IgD-negative memory B cell (primary cell): Measurements from ENCODE around the gene COL15A1. TPM values are rescaled to one million over a fixed set of nuclear protein-coding genes. Genes with fewer than 3 reads are reported as not detected.
A peak's percentile ranks its signal among the peaks of the same experiment; 100 is the strongest.

ENCODE experiments used
- H3K27ac Mint-ChIP-seq, 3 donors: one replicate each; pipeline ENCODE4 v1.8.0; 2020 to 2022; ENCODE audit warnings: mild to moderate bottlenecking in 3 of 3, mixed read lengths in 3 of 3, moderate library complexity in 1 of 3
- H3K27me3 Mint-ChIP-seq: one replicate; pipeline ENCODE4 v1.8.0; 2021; ENCODE audit warnings: mixed read lengths
- H3K36me3 Mint-ChIP-seq: one replicate; pipeline ENCODE4 v1.8.0; 2020; ENCODE audit warnings: mild to moderate bottlenecking, mixed read lengths
- H3K4me1 Mint-ChIP-seq, 3 donors: one replicate each; pipeline ENCODE4 v1.8.0; 2020 to 2022; ENCODE audit warnings: mixed read lengths in 3 of 3, mild to moderate bottlenecking in 1 of 3
- H3K4me3 Mint-ChIP-seq, 4 donors: one replicate each; pipeline ENCODE4 v1.8.0; 2020 to 2022; ENCODE audit warnings: mild to moderate bottlenecking in 4 of 4, mixed read lengths in 4 of 4, moderate library complexity in 3 of 4
- H3K9me3 Mint-ChIP-seq, 3 donors: one replicate each; pipeline ENCODE4 v1.8.0; 2020 to 2021; ENCODE audit warnings: mixed read lengths in 3 of 3, mild to moderate bottlenecking in 1 of 3
- polyA plus RNA-seq: library from polyadenylated mRNA; unstranded; fragments of 300-500 nt; fragmentation: Illumina TruSeq; gene quantifications from one replicate; pipeline ENCODE4 v1.2.3, GENCODE V29; 2021

Gene COL15A1
- polyA plus RNA-seq, 1 donor from 2014 or later, result 0.08 TPM

DNA sequence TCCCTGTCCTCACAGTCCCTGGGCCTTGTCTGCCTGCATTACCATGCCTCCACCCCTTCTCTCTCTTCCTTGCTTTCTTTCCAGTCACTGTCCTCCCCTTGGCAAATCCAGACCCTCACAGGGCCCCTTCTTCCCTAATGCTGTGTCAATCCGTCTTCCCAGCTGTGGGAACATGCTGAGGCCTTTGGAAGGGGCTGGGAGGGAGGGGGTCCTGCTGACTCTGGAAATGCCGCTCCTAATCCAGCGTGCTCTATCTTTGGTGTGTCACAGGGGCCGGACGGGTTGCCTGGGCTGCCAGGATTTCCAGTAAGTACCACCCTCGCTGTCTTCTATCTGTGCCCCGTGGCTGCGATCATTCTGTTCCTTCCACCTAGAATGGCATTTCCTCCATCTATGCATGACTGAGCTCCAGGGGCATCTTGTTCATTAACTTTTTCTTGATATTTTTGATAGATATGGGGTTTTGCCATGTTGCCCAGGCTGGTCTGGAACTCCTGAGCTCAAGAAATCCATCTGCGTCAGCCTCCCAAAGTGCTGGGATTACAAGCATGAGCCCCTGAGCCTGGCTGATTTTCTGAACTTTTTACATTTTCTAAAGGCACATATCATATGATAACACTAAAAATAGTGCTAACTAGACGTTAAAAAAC lies 96.7 kb downstream of the COL15A1 start:
- Mint-ChIP-seq H3K9me3 (peaks cover 0 to 12% (median 0%) of the 10 kb centered on the region in 3 donors), H3K27me3 (peaks cover under 1% of the 10 kb centered on the region), H3K4me3 (peak overlapping the region in 1 of 4 donors; percentile 65), H3K27ac (peak overlapping the region in 1 of 3 donors; percentile 88), H3K4me1 (peaks cover 6 to 19% (median 15%) of the 10 kb centered on the region in 3 donors), H3K36me3 (peaks cover 5% of the 10 kb centered on the region)

DNA sequence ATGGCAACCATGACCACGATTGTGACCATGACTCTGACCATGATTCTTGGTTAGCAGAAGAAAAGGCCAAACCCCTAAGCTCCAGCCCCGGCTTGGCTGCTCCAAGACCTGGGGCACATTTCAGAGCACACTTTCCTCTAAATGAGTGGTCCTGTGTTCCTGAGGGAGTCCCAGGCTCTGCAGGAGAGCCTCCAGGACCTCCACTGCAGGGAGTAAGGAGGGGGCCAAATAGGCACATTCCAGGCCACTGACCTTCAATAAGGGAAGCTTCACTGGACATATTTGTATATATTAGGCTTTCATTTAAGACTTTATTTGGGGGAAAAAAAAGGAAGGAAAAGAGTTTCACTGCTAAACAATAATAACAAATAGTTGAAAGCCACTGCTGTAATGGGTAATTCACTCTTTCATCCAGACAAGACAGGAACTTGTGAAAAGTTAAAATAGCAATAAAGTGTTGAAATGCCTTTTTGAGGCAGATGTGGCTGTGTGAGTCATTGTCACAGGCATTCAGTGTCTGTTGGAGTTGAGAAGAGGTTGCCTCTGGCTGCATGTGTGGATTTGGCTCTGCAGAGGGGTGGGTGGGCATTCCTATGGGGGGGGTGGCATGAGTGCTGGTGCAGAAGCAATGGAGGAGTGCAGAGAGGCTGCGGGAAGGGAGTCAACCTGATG lies 97.3 kb downstream of the COL15A1 start:
- Mint-ChIP-seq H3K36me3 (peaks cover 5% of the 10 kb centered on the region), H3K9me3 (peaks cover 0 to 12% (median 0%) of the 10 kb centered on the region in 3 donors), H3K27me3 (no peaks in the 10 kb centered on the region), H3K27ac (peak overlapping the region in 2 of 3 donors; percentile 78 to 88), H3K4me1 (peaks cover 6 to 15% (median 15%) of the 10 kb centered on the region in 3 donors), H3K4me3 (no peak overlapping the region)

DNA sequence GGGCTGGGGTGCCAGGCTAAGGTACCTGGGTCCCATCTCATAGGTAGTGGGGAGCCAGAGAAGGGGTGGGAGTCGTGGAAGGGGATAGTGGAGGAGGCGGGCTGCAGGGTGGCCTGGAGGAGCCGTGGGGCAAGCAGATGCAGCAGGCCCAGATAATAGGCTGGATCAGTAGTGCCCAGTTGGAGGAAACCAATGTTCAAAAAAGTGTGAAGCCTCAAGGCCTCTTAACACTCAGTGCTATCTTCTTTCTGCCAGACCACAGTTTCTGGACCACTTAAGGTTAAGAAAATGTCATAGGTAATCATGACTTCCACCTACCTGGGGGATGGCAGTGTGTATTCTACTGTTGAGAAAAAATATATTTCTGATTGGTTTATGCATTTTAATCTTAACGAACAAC lies 97.9 kb downstream of the COL15A1 start:
- Mint-ChIP-seq H3K9me3 (peaks cover 0 to 12% (median 0%) of the 10 kb centered on the region in 3 donors), H3K36me3 (peaks cover 5% of the 10 kb centered on the region), H3K27me3 (no peaks in the 10 kb centered on the region), H3K4me1 (peaks cover 6 to 15% (median 15%) of the 10 kb centered on the region in 3 donors), H3K27ac (peak overlapping the region in 1 of 3 donors; percentile 78), H3K4me3 (no peak overlapping the region)

DNA sequence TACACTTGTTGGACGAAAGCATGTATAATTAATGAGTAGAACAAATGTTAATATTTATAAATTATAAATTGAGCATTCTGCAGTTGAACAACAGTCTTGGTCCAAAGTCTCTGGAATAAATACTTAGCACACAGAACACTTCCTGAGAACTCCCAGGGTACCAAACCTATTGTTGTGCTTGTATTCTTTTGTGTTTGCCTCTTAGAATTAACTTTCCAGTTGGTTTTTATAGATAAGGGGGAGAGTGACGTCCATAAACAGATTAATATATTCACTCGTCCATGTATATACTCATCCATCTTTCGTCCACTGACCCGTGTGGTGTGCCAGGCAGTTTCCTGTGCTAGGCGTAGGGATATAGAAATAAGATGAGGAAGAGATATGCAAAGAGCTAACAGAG lies 98.9 kb downstream of the COL15A1 start:
- peaks cover 0 to 12% (median 0%) of the 10 kb centered on the region in 3 donors for H3K9me3 Mint-ChIP-seq
- peaks cover 6 to 15% (median 15%) of the 10 kb centered on the region in 3 donors for H3K4me1 Mint-ChIP-seq
- H3K4me3 Mint-ChIP-seq, result no peak overlapping the region
- H3K36me3 Mint-ChIP-seq, result peaks cover 5% of the 10 kb centered on the region
- no peak overlapping the region for H3K27ac Mint-ChIP-seq
- H3K27me3 Mint-ChIP-seq, result no peaks in the 10 kb centered on the region

DNA sequence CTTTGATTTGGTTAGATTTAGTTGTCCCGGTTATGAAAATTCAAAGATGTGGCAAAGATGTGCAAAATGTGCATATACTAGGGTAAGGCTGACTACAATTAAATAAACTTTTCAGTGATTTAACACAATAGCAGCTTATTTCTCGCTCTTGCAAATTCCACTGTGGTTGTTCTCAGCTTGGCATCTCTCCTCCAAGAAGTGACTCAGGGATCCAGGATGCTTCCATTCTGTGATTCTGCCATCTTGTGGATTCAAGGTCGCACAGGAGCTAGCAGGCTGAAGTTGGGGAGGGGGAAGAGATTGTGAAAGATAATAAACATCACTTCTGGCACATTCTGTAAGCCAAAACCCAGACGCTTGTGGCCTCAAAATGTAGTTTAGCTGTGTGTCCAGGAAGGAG lies 101.1 kb downstream of the COL15A1 start:
- Mint-ChIP-seq H3K27ac (no peak overlapping the region), H3K4me1 (peaks cover 4 to 11% (median 7%) of the 10 kb centered on the region in 3 donors)

DNA sequence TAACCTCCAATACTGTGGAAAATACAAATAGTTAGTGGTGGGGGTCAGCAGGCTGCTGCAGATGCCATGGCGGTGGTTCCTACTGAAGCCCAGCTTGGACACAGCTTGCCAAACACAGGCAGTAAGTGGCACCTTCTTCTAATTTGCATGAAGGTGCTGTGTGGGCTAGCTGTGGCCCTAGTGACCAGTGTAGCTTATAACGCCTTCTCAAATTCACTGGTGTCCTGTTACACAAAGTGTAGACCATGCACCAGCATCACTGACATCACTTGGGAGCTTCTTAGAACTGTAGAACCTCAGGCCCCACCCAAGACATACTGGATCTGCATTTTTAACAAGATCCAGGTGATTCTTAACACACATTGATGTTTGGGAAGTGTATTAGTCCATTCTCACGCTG lies 102.4 kb downstream of the COL15A1 start:
- Mint-ChIP-seq H3K27ac (no peak overlapping the region), H3K27me3 (no peaks in the 10 kb centered on the region), H3K4me3 (no peak overlapping the region), H3K4me1 (peaks cover 0 to 2% (median 0%) of the 10 kb centered on the region in 3 donors), H3K36me3 (peaks cover 5% of the 10 kb centered on the region), H3K9me3 (peaks cover 0 to 12% (median 0%) of the 10 kb centered on the region in 3 donors)

More for the DNA sequence above, 101.1 kb downstream of the COL15A1 start:
- Mint-ChIP-seq H3K9me3 (peaks cover 0 to 12% (median 0%) of the 10 kb centered on the region in 3 donors), H3K36me3 (peaks cover 5% of the 10 kb centered on the region), H3K27me3 (no peaks in the 10 kb centered on the region), H3K4me3 (no peak overlapping the region)

DNA sequence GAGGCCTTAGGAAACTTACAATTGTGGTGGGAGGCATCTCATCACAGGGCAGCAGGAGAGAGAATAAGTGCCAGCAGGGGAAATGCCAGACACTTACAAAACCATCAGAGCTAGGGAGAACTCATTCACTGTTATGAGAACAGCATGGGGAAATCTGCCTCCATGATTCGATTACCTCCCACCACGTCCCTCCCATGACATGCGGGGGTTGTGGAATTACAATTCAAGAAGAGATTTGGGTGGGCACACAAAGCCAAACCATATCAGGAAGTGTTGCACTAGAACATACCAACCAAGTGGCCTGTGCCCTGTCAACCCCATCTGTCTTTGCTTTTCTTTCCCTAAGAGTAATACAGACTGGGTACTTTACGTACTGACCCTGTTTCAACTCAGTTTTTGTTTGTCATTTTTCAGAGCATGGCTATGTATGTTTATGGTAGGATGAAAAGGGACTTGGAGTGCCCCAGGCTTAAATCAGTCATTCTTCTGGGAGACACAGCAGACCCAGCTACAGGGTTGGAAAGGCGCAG lies 102.9 kb downstream of the COL15A1 start:
- Mint-ChIP-seq H3K27me3 (no peaks in the 10 kb centered on the region), H3K27ac (no peak overlapping the region), H3K4me1 (no peaks in the 10 kb centered on the region), H3K9me3 (peaks cover 0 to 12% (median 0%) of the 10 kb centered on the region in 3 donors), H3K36me3 (peaks cover 5% of the 10 kb centered on the region), H3K4me3 (no peak overlapping the region)

DNA sequence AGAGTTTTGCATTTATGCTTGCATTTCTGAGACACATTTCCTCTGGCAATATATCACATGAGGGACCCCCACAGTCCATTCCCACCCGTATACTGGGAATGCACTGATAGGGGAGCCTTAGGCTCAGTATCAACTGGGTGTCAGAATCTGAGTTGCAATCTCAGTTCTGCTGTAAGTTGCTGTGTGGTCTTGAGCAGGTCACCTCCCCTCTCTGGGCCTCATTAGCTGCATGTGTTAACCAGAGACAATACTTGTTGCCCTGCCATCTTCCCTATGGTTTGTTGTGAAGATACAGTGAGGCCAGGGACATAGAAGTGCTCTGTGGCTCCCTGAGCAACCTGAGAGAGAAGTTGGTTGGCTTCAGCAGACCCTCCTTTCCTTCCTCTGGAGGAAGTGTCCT lies 105.5 kb downstream of the COL15A1 start:
- no peaks in the 10 kb centered on the region for H3K27me3 Mint-ChIP-seq
- no peak overlapping the region for H3K27ac Mint-ChIP-seq
- H3K9me3 Mint-ChIP-seq, result peaks cover 0 to 7% (median 0%) of the 10 kb centered on the region in 3 donors
- no peak overlapping the region for H3K4me3 Mint-ChIP-seq
- peaks cover 5% of the 10 kb centered on the region for H3K36me3 Mint-ChIP-seq
- peaks cover 6 to 14% (median 9%) of the 10 kb centered on the region in 3 donors for H3K4me1 Mint-ChIP-seq

DNA sequence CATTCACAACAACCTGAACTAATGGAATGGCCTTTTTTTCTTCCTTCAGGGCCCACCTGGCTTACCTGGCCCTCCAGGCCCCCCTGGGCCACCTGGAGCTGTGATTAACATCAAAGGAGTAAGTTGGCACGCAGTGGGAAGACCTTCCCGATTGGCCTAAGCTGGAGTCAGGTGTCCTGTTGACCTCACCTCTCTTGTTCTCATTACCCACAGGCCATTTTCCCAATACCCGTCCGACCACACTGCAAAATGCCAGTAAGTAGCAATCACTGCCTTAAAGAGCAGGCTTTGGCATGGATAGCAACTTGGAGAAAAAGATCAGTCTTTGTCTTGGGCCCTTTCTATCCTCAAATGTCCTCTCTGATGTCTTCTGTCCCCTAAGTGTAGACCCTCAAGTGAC lies 105.9 kb downstream of the COL15A1 start:
- no peak overlapping the region for H3K4me3 Mint-ChIP-seq
- peaks cover 6 to 14% (median 11%) of the 10 kb centered on the region in 3 donors for H3K4me1 Mint-ChIP-seq
- no peaks in the 10 kb centered on the region for H3K27me3 Mint-ChIP-seq
- H3K9me3 Mint-ChIP-seq, result peaks cover 0 to 4% (median 0%) of the 10 kb centered on the region in 3 donors
- peaks cover 2% of the 10 kb centered on the region for H3K36me3 Mint-ChIP-seq
- H3K27ac Mint-ChIP-seq, result no peak overlapping the region

DNA sequence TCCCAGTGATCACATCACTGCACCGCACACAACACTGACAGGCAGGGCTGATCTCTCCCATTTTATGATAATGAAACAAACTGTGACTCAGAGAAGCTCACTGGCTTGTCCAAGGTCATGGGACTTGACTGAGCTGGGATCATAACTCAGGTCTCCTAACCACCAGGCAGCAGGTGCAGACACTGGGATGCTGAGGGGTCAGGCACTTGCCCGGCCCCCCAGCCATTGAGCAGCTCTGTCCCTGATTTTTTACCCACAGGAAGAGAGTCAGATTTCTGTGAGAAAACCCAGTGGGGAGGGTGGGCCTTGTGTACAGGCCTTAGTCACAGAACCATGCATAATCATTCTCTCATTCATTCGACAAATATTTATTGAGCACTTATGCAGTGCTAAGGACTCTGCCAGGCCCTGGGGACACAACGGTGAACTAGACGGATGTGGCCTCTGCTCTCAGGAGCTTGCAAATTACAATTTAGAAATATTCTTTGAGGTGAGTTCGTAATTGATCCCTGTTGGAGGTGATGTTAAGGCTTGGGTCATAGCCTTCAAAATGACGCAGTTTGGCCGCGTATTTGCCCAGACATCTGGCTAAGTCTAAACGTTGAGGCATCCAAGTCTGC lies 106.7 kb downstream of the COL15A1 start:
- H3K4me1 Mint-ChIP-seq, result peaks cover 8 to 14% (median 11%) of the 10 kb centered on the region in 3 donors
- H3K4me3 Mint-ChIP-seq, result no peak overlapping the region
- H3K9me3 Mint-ChIP-seq, result no peaks in the 10 kb centered on the region
- H3K27me3 Mint-ChIP-seq, result no peaks in the 10 kb centered on the region
- no peaks in the 10 kb centered on the region for H3K36me3 Mint-ChIP-seq
- no peak overlapping the region for H3K27ac Mint-ChIP-seq

DNA sequence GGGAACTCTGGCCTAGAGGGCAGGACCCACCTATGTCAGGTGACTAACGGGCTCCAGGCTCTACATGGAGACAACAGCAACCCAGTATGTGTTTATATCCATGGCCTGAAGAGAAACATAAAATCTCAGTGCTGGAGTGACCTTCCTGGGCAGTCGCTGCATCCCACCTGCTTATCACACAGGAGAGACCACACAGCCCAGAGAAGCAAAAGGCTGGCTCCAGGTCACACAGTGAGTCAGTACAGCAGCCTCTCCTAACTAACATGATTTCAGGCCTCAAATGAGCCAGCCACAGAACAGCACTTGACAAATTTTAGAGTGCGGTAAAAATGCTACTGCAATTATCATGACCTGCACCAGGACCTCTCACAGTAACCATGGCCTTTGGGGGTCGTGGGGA lies 107.2 kb downstream of the COL15A1 start:
- H3K9me3 Mint-ChIP-seq, result no peaks in the 10 kb centered on the region
- H3K4me3 Mint-ChIP-seq, result no peak overlapping the region
- peaks cover 11 to 15% (median 11%) of the 10 kb centered on the region in 3 donors for H3K4me1 Mint-ChIP-seq
- no peaks in the 10 kb centered on the region for H3K27me3 Mint-ChIP-seq
- no peaks in the 10 kb centered on the region for H3K36me3 Mint-ChIP-seq
- no peak overlapping the region for H3K27ac Mint-ChIP-seq

DNA sequence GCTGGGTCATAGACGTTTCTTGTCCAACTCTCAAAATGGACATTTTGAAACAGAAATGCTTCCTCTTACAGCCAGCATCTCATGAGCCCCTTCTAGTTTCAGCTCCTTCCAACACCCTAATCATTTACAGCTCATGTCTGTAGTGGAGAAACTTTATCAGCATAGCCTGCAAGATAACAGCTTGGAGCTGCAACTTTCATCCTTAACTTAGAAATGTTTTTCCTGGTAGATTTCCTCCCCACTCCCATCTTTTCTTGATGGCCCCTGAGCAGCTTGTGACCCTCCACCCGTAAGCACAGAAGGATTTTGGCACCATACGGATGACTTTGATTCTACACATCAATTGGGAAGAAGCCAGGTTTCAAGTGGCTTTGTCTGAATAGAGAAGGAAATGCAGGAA lies 107.7 kb downstream of the COL15A1 start:
- H3K27me3 Mint-ChIP-seq, result no peaks in the 10 kb centered on the region
- H3K36me3 Mint-ChIP-seq, result no peaks in the 10 kb centered on the region
- H3K27ac Mint-ChIP-seq, result no peak overlapping the region
- no peaks in the 10 kb centered on the region for H3K9me3 Mint-ChIP-seq
- peaks cover 12 to 16% (median 13%) of the 10 kb centered on the region in 3 donors for H3K4me1 Mint-ChIP-seq
- H3K4me3 Mint-ChIP-seq, result no peak overlapping the region

DNA sequence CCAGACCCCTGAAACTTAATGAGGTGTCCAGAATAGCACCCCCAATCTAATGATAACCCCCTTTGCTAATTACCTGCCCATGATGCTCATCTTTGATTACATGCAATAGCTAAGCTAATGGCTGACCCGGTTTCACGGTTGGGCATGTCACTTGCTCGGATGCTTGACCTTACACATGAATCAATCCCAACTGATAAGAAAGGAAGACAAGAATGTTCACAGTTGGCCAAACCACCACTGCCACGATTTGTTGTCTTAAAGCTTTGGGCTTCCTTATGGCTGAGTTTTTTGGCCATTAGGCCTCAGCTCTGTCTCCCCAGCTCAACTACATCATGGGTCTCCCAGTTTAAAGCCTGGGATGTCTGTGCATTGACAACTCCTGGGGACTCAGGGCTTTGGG lies 108.1 kb downstream of the COL15A1 start:
- no peak overlapping the region for H3K27ac Mint-ChIP-seq
- no peak overlapping the region for H3K4me3 Mint-ChIP-seq
- no peaks in the 10 kb centered on the region for H3K27me3 Mint-ChIP-seq

DNA sequence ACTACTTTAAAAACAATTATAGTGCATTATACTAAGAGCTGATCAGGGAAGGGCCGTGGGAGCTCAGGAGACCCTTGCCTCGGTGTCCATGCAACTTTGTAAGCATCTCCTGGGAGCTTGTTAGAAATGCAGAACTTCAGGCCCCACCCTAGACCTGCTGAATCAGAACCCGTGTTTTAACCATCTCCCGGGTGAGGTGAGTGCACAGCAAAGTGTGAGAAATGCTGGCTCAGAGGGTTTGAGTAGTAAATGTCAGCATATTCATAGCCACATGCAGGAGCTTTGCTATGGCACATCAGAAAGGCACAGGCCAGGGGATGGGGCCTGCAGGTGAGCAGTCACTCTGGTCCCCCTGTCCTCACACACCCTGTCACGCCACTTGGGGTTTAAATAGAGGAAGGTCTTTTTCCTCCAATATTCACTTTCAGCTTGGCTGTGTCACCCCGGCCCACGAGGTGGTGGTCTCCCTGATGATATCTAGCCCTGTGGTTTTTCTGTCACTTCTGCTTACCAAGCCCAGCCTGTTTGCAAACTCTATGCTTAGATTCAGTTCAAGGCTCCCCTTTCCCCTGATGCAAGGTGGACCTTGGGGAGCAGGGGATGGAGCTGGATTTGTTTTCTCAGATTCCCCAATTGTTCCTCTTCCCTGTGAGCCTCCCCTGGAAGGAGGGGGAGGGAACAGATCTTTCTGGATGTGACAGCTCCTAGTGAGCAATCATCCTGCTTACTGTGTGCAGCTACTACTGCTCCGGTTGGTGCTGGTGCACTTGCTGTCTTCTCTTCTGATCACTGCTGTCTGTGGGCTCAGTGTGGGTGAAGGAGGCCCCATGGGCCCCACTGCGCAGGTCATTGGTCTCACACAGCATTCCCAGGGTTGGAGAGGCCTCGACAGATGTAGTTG lies 109.4 kb downstream of the COL15A1 start:
- H3K27ac Mint-ChIP-seq, result no peak overlapping the region
- H3K4me1 Mint-ChIP-seq, result peaks cover 28 to 33% (median 29%) of the 10 kb centered on the region in 3 donors
- H3K36me3 Mint-ChIP-seq, result no peaks in the 10 kb centered on the region
- H3K4me3 Mint-ChIP-seq, result peak overlapping the region in 2 of 4 donors; percentile 29 to 42
- no peaks in the 10 kb centered on the region for H3K27me3 Mint-ChIP-seq
- no peaks in the 10 kb centered on the region for H3K9me3 Mint-ChIP-seq

More for the DNA sequence above, 108.1 kb downstream of the COL15A1 start:
- H3K9me3 Mint-ChIP-seq, result no peaks in the 10 kb centered on the region
- H3K4me1 Mint-ChIP-seq, result peaks cover 16 to 21% (median 17%) of the 10 kb centered on the region in 3 donors
- H3K36me3 Mint-ChIP-seq, result no peaks in the 10 kb centered on the region
